ENCODE results near the gene ZBTB20. TPM values are rescaled to one million over a fixed set of nuclear protein-coding genes. Genes with fewer than 3 reads are reported as not detected.

The ZBTB20 gene
- total RNA-seq, 1 experiment from 2014 or later, result 12.8 TPM

DNA sequence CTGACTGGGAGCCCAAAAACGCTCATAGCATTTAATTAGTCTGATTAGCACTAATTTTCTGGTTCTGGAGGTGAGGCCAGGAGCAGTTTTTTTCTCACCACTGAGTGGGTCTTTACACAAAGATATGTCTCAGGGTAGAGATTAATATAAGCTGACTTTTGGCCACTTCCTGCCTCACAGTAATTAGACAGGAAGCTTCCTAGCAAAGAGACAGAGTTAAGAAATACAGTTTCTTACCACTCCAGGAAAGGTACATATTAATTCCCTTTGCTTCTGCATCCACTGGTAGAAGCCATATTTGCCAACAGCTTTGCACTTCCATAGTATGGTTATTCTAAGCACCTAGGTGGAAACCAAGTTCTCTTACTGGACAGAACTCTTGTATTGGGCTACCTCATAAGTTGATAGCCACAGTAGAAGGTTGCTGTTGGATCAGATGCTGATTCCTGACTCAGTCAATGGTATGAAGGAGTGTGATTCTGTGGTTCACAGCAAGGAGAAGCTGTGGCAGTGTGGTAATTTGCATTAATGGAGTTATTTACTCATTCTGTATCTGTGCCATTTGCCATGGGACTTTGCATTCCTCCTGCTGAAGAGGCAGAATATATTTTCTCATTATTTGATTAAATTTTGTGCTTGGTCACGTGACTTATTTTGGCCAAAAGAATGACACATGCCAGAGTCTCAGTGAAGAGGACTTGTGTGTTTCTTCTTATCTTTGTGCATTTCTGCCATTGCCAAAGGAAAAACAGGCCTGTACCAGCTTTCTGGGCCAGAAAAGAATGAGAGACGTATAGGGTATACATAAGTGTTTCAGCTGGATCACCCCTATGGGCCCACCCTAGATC lies 17.5 kb upstream of the ZBTB20 start:
- H3K27me3 Mint-ChIP-seq (ENCODE audit: insufficient read depth, unreplicated experiment), result no peaks in the 10 kb centered on the region
- TF ChIP-seq, protein P1, sequence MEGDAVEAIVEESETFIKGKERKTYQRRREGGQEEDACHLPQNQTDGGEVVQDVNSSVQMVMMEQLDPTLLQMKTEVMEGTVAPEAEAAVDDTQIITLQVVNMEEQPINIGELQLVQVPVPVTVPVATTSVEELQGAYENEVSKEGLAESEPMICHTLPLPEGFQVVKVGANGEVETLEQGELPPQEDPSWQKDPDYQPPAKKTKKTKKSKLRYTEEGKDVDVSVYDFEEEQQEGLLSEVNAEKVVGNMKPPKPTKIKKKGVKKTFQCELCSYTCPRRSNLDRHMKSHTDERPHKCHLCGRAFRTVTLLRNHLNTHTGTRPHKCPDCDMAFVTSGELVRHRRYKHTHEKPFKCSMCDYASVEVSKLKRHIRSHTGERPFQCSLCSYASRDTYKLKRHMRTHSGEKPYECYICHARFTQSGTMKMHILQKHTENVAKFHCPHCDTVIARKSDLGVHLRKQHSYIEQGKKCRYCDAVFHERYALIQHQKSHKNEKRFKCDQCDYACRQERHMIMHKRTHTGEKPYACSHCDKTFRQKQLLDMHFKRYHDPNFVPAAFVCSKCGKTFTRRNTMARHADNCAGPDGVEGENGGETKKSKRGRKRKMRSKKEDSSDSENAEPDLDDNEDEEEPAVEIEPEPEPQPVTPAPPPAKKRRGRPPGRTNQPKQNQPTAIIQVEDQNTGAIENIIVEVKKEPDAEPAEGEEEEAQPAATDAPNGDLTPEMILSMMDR (IDR thresholded peaks at IDR 0.05; ENCODE audit: insufficient read depth in 1 of 2, low read depth in 1 of 2, low read length in 1 of 2, severe bottlenecking in 1 of 2, unreplicated experiment in 1 of 2), result no peak
- no peak overlapping the region for H3K27ac Mint-ChIP-seq (ENCODE audit: unreplicated experiment)
- no TSS peak for BruUV-seq (replicated peaks)
- intact Hi-C loops (cut with micrococcal nuclease; ENCODE audit: unreplicated experiment), result no loop called here
- no peaks in the 10 kb centered on the region for H3K36me3 Mint-ChIP-seq (ENCODE audit: insufficient read depth, unreplicated experiment)
- no peaks in the 10 kb centered on the region for H3K4me1 Mint-ChIP-seq (ENCODE audit: low read depth, unreplicated experiment)
- DNase-seq, result no peak
- Histone ChIP-seq H3K4me1 (no peaks in the 10 kb centered on the region), H3K36me3 (ENCODE audit: control insufficient read depth, insufficient read depth, low read length) (no peaks in the 10 kb centered on the region), H3K27me3 (replicated peaks; ENCODE audit: control insufficient read depth, insufficient read depth, low read length) (no peaks in the 10 kb centered on the region), H3K9me3 (no peaks in the 10 kb centered on the region), H3K4me3 (ENCODE audit: low read depth, low read length) (no peak overlapping the region)
- CTCF ChIA-PET, result no interaction called here
- no peaks in the 10 kb centered on the region for H3K9me3 Mint-ChIP-seq (ENCODE audit: unreplicated experiment)
- no peak overlapping the region for H3K4me3 Mint-ChIP-seq (ENCODE audit: unreplicated experiment)
- POLR2A ChIA-PET, result no interaction called here

DNA sequence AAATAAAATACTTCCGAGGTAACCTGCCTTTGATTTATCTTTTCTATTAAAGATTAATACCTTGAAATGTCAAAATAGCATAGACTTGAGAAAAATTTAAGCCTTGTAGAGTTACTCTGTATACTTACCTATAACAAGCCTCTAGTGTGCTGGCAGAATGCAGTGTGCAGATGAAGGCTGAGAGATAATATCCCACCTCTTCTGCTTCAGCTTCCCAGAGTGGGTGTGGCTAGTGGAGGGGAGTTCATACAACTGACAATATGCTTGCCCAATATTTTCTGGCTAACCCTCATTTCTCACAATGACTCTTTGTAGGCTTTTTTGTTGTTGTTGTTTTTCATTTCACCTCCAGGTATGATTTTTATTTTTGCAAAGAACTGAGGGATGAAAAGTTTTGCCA lies 15.7 kb upstream of the ZBTB20 start:
- no TSS peak for BruUV-seq (replicated peaks)
- H3K4me3 ChIP-seq (ENCODE audit: low read depth, low read length), result no peak overlapping the region
- Mint-ChIP-seq H3K4me3 (ENCODE audit: unreplicated experiment) (no peak overlapping the region), H3K27me3 (ENCODE audit: insufficient read depth, unreplicated experiment) (no peaks in the 10 kb centered on the region), H3K9me3 (ENCODE audit: unreplicated experiment) (no peaks in the 10 kb centered on the region), H3K36me3 (ENCODE audit: insufficient read depth, unreplicated experiment) (no peaks in the 10 kb centered on the region), H3K27ac (ENCODE audit: unreplicated experiment) (no peak overlapping the region), H3K4me1 (ENCODE audit: low read depth, unreplicated experiment) (no peaks in the 10 kb centered on the region)
- CTCF ChIA-PET, result no interaction called here
- H3K9me3 ChIP-seq, result no peaks in the 10 kb centered on the region
- no peak for DNase-seq
- no peaks in the 10 kb centered on the region for H3K27me3 ChIP-seq (replicated peaks; ENCODE audit: control insufficient read depth, insufficient read depth, low read length)
- TF ChIP-seq, protein P1 (IDR thresholded peaks at IDR 0.05; ENCODE audit: insufficient read depth in 1 of 2, low read depth in 1 of 2, low read length in 1 of 2, severe bottlenecking in 1 of 2, unreplicated experiment in 1 of 2), result no peak
- POLR2A ChIA-PET, result no interaction called here
- H3K36me3 ChIP-seq (ENCODE audit: control insufficient read depth, insufficient read depth, low read length), result no peaks in the 10 kb centered on the region
- no peaks in the 10 kb centered on the region for H3K4me1 ChIP-seq
- intact Hi-C loops (cut with micrococcal nuclease; ENCODE audit: unreplicated experiment), result no loop called here

DNA sequence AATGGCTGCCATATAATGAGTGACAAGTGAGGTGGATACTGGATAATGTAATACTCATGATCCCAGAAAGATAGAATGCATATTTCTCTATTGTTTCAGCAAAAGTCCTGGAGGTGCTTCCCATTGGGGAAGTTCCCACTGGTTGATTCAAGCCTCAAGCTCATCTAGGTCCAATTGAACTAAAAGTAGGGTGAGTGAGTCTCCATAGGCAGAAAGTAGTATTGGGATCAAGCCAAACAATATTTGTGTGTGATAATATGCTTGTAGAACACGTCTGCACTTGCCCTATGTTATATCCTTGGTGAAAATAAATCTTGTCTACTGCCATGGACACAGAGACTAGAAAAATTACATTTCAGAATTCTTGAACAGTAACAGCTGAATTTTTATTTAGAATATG lies 14.8 kb upstream of the ZBTB20 start:
- POLR2A ChIA-PET, result no interaction called here
- Histone ChIP-seq H3K27me3 (replicated peaks; ENCODE audit: control insufficient read depth, insufficient read depth, low read length) (no peaks in the 10 kb centered on the region), H3K4me3 (ENCODE audit: low read depth, low read length) (no peak overlapping the region), H3K9me3 (no peaks in the 10 kb centered on the region), H3K4me1 (no peaks in the 10 kb centered on the region), H3K36me3 (ENCODE audit: control insufficient read depth, insufficient read depth, low read length) (no peaks in the 10 kb centered on the region)
- Mint-ChIP-seq H3K9me3 (ENCODE audit: unreplicated experiment) (no peaks in the 10 kb centered on the region), H3K36me3 (ENCODE audit: insufficient read depth, unreplicated experiment) (no peaks in the 10 kb centered on the region), H3K4me1 (ENCODE audit: low read depth, unreplicated experiment) (no peaks in the 10 kb centered on the region), H3K27me3 (ENCODE audit: insufficient read depth, unreplicated experiment) (no peaks in the 10 kb centered on the region), H3K27ac (ENCODE audit: unreplicated experiment) (no peak overlapping the region), H3K4me3 (ENCODE audit: unreplicated experiment) (no peak overlapping the region)
- no peak for DNase-seq
- CTCF ChIA-PET, result interaction anchor here (0.6 kb wide), 1 partner anchor 11 kb away, joined by 3 read pairs; no protein-coding TSS in a partner anchor
- BruUV-seq (replicated peaks), result no TSS peak
- intact Hi-C loops (cut with micrococcal nuclease; ENCODE audit: unreplicated experiment), result no loop called here
- TF ChIP-seq, protein P1 (IDR thresholded peaks at IDR 0.05; ENCODE audit: insufficient read depth in 1 of 2, low read depth in 1 of 2, low read length in 1 of 2, severe bottlenecking in 1 of 2, unreplicated experiment in 1 of 2), result no peak

Measured in Caco-2 (cell line).